IPS-15b (cell line): Measurements from ENCODE around the gene SYCE3.

Source experiments
- H3K27me3 ChIP-seq: one replicate; pipeline ENCODE4 v1.6.1; 2013; ENCODE audit warnings: low read length; ENCODE audit not compliant: control insufficient read depth, insufficient read depth
- H3K36me3 ChIP-seq: one replicate; pipeline ENCODE4 v1.6.1; 2013; ENCODE audit warnings: low read length; ENCODE audit not compliant: control insufficient read depth, insufficient read depth
- H3K4me1 ChIP-seq: one replicate; pipeline ENCODE4 v1.6.1; 2013; ENCODE audit warnings: mild to moderate bottlenecking, low read length; ENCODE audit not compliant: control insufficient read depth, insufficient read depth
- H3K4me3 ChIP-seq: one replicate; pipeline ENCODE4 v1.5.1; 2013; ENCODE audit warnings: low read depth, low read length
- H3K9ac ChIP-seq: one replicate; pipeline ENCODE4 v1.6.1; 2013; ENCODE audit warnings: low read depth, mild to moderate bottlenecking, low read length
- H3K9me3 ChIP-seq: one replicate; pipeline ENCODE4 v1.6.1; 2013; ENCODE audit warnings: mild to moderate bottlenecking, low read length; ENCODE audit not compliant: control insufficient read depth, insufficient read depth

Gene SYCE3

GRCh38 chr22:50504369-50505211 is 58.1 kb downstream of the SYCE3 start:
- peaks cover 20% of the 10 kb centered on the region for H3K36me3 ChIP-seq
- H3K9ac ChIP-seq = no peak overlapping the region

DNA sequence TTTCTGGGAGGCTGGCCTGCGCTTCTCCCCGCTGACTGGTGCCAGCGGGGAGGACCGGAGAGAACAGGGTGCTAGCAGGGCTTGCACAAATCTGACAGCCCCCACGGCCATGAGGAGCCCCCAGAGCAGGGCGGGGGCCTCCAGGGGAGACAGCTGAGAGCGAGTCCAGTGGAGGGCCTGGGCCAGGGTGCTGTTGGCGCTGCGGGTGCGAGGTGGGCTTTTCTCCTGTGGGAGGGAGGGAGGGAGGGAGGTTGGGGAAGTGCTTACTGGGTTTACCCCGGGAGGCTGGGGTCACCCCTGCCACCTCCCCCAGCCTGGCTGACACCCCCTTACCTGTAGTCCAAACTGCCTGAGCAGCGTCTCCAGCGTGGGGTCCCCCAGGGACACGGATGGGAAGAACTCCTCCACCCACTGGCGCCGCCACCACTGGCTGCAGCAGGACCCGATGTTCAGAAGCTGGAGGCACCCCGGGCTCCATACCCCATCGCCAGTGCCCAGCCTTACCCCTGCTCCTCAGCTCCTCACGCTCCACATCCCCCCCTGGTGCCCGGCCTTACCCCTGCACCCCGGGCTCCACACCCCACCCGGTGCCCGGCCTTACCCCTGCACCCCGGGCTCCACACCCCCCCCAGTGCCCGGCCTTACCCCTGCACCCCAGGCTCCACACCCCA is 59.1 kb downstream of the SYCE3 start:
- H3K4me3 ChIP-seq = no peak overlapping the region
- H3K27me3 ChIP-seq = no peaks in the 10 kb centered on the region
- H3K9me3 ChIP-seq = no peaks in the 10 kb centered on the region
- H3K4me1 ChIP-seq = no peaks in the 10 kb centered on the region
- no peak overlapping the region for H3K9ac ChIP-seq
- H3K36me3 ChIP-seq = peaks cover 20% of the 10 kb centered on the region

More at GRCh38 chr22:50504369-50505211, 58.1 kb downstream of the SYCE3 start:
- no peaks in the 10 kb centered on the region for H3K9me3 ChIP-seq
- no peak overlapping the region for H3K4me3 ChIP-seq
- H3K4me1 ChIP-seq = peaks cover 3% of the 10 kb centered on the region
- H3K27me3 ChIP-seq = no peaks in the 10 kb centered on the region

DNA sequence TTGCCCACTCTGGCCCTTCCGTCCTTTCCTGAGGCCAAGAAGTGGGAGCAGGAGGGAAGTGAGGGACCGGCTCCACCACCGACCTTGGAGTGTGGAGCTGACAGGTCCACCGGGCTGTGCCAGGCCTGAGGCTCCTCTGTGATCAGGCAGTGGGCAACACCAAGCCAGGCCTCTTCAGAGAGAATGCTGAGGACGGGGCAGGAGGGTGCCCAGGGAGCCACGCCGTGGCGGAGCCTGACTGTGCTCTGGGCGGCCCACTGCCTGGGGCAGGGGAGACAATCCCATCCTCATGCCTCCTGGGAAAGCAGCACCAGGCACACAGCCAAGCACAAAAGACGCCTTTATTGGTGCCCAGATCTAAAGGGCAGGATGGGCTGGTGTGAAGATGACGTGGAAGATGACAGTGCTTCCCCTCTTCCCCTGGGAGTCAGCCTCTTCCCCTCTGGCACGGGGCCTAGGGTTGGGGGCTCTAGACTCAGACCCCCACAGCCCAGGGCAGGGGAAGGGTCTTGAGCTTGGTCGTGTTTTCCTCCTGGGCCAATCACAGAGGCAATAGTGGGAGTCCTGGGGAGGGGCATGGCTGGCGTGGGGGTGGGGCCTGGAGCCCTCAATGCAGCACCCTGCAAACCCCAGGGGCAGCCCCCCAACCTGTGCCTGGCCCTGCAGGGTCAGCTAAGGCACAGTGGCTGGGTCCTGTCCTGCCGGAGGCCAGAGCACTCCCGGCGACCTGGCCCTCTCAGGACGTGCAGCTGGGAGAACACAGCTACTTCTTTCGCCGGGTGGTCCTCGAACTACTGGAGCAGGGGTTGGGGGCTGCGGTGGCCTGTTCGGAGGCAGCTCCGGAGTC is 59.9 kb downstream of the SYCE3 start:
- Histone ChIP-seq H3K27me3 (no peaks in the 10 kb centered on the region), H3K36me3 (peaks cover 20% of the 10 kb centered on the region), H3K4me1 (no peaks in the 10 kb centered on the region), H3K9ac (no peak overlapping the region), H3K4me3 (no peak overlapping the region), H3K9me3 (no peaks in the 10 kb centered on the region)

- Histone ChIP-seq H3K9me3 (no peaks in the 10 kb centered on the region), H3K36me3 (peaks cover 20% of the 10 kb centered on the region), H3K4me3 (no peak overlapping the region), H3K27me3 (no peaks in the 10 kb centered on the region), H3K4me1 (no peaks in the 10 kb centered on the region), H3K9ac (no peak overlapping the region)
These were observed 60.6 kb downstream of the SYCE3 start for GRCh38 chr22:50502096-50502495.
